Trophoblast cell (in vitro differentiated cells and primary cell): Measurements from ENCODE around the gene USH2A.

Experiments
- DNase-seq, 2 donors: peaks; one replicate each; pipeline ENCODE4 v3.0.0-alpha.2; 2016
- H2AFZ ChIP-seq: 2 replicates; pipeline ENCODE4 v1.6.1; 2013; ENCODE audit warnings: low read length, moderate library complexity, mild to moderate bottlenecking; ENCODE audit not compliant: insufficient read depth, poor library complexity
- H2AK5ac ChIP-seq: 2 replicates; pipeline ENCODE4 v1.6.1; 2013; ENCODE audit warnings: mild to moderate bottlenecking, low read length
- H2BK120ac ChIP-seq: 2 replicates; pipeline ENCODE4 v1.6.1; 2013; ENCODE audit warnings: low read length, mild to moderate bottlenecking, moderate library complexity; ENCODE audit not compliant: insufficient read depth, poor library complexity
- H2BK12ac ChIP-seq: 2 replicates; pipeline ENCODE4 v1.6.1; 2013; ENCODE audit warnings: mild to moderate bottlenecking, low read length, moderate library complexity
- H2BK5ac ChIP-seq: 2 replicates; pipeline ENCODE4 v1.6.1; 2013; ENCODE audit warnings: low read length, low read depth, moderate library complexity, mild to moderate bottlenecking; ENCODE audit not compliant: poor library complexity
- H3K14ac ChIP-seq: 2 replicates; pipeline ENCODE4 v1.6.1; 2013; ENCODE audit warnings: mild to moderate bottlenecking, low read length
- H3K18ac ChIP-seq: 2 replicates; pipeline ENCODE4 v1.6.1; 2013; ENCODE audit warnings: mild to moderate bottlenecking, low read length
- H3K23ac ChIP-seq: 2 replicates; pipeline ENCODE4 v1.6.1; 2013; ENCODE audit warnings: low read length
- H3K27ac ChIP-seq: 2 replicates; pipeline ENCODE4 v1.5.1; 2013; ENCODE audit warnings: low read depth, mild to moderate bottlenecking, inconsistent platforms, low read length, moderate library complexity
- H3K27me3 ChIP-seq: 2 replicates; pipeline ENCODE4 v1.6.1; 2013; ENCODE audit warnings: inconsistent platforms, mild to moderate bottlenecking, low read length, moderate library complexity; ENCODE audit not compliant: insufficient read depth
- H3K36me3 ChIP-seq, 2 experiments: 1 replicate in 1 of 2; 2 replicates in 1 of 2; pipeline ENCODE4 v1.6.1; 2013; ENCODE audit warnings: low read length in 2 of 2, mild to moderate bottlenecking in 2 of 2, moderate library complexity in 1 of 2; ENCODE audit not compliant: insufficient read depth in 2 of 2, control insufficient read depth in 1 of 2
- H3K4ac ChIP-seq: 2 replicates; pipeline ENCODE4 v1.6.1; 2013; ENCODE audit warnings: low read depth, mild to moderate bottlenecking, low read length, moderate library complexity
- H3K4me1 ChIP-seq, 2 experiments: 1 replicate in 1 of 2; 2 replicates in 1 of 2; pipeline ENCODE4 v1.6.1; 2013; ENCODE audit warnings: low read length in 2 of 2, mild to moderate bottlenecking in 2 of 2, moderate library complexity in 1 of 2; ENCODE audit not compliant: insufficient read depth in 2 of 2, control insufficient read depth in 1 of 2
- H3K4me2 ChIP-seq: 2 replicates; pipeline ENCODE4 v1.6.1; 2013; ENCODE audit warnings: inconsistent platforms, mild to moderate bottlenecking, low read length, moderate library complexity
- H3K4me3 ChIP-seq: 2 replicates; pipeline ENCODE4 v1.5.1; 2013; ENCODE audit warnings: mild to moderate bottlenecking, low read depth, low read length, inconsistent platforms
- H3K79me1 ChIP-seq: one replicate; pipeline ENCODE4 v1.6.1; 2013; ENCODE audit warnings: low read length
- H3K79me2 ChIP-seq: 2 replicates; pipeline ENCODE4 v1.6.1; 2013; ENCODE audit warnings: low read length, mild to moderate bottlenecking; ENCODE audit not compliant: control insufficient read depth, insufficient read depth, poor library complexity
- H3K9ac ChIP-seq: 2 replicates; pipeline ENCODE4 v1.6.1; 2013; ENCODE audit warnings: mild to moderate bottlenecking, low read length
- H3K9me3 ChIP-seq: 2 replicates; pipeline ENCODE4 v1.6.1; 2013; ENCODE audit warnings: low read depth, mild to moderate bottlenecking, control low read depth, inconsistent platforms, low read length; ENCODE audit not compliant: insufficient read depth
- H4K12ac ChIP-seq: 2 replicates; pipeline ENCODE4 v1.6.1; 2013; ENCODE audit warnings: low read depth, mild to moderate bottlenecking, low read length, moderate library complexity
- H4K8ac ChIP-seq: 2 replicates; pipeline ENCODE4 v1.6.1; 2013; ENCODE audit warnings: low read depth, mild to moderate bottlenecking, low read length, moderate library complexity
- H4K91ac ChIP-seq: one replicate; pipeline ENCODE4 v1.6.1; 2013; ENCODE audit warnings: low read depth, mild to moderate bottlenecking, low read length, moderate library complexity
- WGBS: extraction: QIAGEN DNeasy Blood & Tissue Kit; methylation state at CpG from one replicate; pipeline ENCODE4 v1.1.7; 2013; ENCODE audit warnings: missing lambda C conversion rate; ENCODE audit not compliant: insufficient read length, insufficient coverage; ENCODE audit errors: extremely low coverage; 5-methylcytosine and 5-hydroxymethylcytosine counted together

The USH2A gene

DNA sequence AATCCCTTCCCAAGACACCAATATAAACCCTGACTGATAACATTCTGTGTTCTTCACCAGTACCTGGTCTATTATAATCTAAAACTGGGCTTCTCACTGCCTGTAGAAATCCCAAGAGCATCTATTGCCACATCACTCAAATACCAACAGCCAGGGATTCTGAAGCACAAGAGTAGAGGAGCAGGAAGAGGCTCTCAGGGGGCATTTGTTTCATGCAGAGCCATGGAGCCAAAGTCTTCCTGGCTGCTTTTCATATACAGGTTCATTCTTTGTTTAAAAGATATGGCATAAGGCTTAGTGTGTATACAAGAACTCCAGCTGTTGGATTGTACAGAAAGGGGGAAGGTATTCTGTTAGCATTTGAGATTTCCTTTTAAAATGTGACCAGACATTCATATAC is 38.2 kb upstream of the USH2A start:
- Histone ChIP-seq H2AFZ (no peak overlapping the region), H2BK5ac (no peak overlapping the region), H2BK12ac (no peak overlapping the region), H4K91ac (no peak overlapping the region), H3K4ac (no peak overlapping the region), H3K9me3 (peaks cover 2% of the 10 kb centered on the region), H4K12ac (no peak overlapping the region), H3K27me3 (no peaks in the 10 kb centered on the region), H3K4me3 (no peak overlapping the region), H3K4me1 (no peaks in the 10 kb centered on the region), H3K79me2 (no peaks in the 10 kb centered on the region), H2AK5ac (no peak overlapping the region), H3K36me3 (no peaks in the 10 kb centered on the region), H3K23ac (no peak overlapping the region), H3K4me2 (no peak overlapping the region), H3K14ac (no peak overlapping the region), H3K27ac (no peak overlapping the region), H4K8ac (no peak overlapping the region), H3K79me1 (peaks cover 2% of the 10 kb centered on the region), H2BK120ac (no peak overlapping the region), H3K18ac (no peak overlapping the region), H3K9ac (no peak overlapping the region)
- DNase-seq: peak in 1 of 2 donors; percentile 26

DNA sequence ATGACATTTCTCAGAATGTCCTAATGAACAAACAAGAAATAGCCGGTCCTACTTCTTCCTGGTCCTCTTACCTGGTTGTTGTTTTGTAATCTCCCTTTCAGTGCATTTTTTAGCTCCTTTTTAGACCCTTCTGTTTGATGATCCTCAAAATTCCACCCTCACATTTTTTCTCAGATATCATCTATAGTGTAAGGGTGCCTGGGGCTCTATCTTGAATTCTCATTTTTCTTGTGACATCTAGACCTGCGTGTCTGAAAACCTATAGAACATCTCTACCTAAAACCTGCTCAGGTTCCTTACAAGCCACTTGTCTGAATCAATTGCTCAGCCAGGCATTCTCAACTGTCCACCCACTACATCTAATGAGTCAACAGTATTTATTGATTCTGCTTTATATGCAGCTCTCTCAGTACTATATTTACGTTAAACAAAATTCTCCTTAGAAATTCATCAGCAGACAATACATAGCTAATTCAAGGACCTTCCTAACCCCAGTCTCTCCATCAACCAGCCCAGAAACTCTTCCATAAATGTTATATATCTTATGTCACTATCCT is 36.5 kb upstream of the USH2A start:
- Histone ChIP-seq H3K4me3 (no peak overlapping the region), H3K9ac (no peak overlapping the region), H3K79me1 (peaks cover 2% of the 10 kb centered on the region), H2BK5ac (no peak overlapping the region), H3K9me3 (peaks cover 2% of the 10 kb centered on the region), H3K27me3 (no peaks in the 10 kb centered on the region), H2AFZ (no peak overlapping the region), H2BK120ac (no peak overlapping the region), H3K4me2 (no peak overlapping the region), H3K23ac (no peak overlapping the region), H4K8ac (no peak overlapping the region), H3K27ac (no peak overlapping the region), H4K12ac (no peak overlapping the region), H3K36me3 (no peaks in the 10 kb centered on the region), H2BK12ac (no peak overlapping the region), H4K91ac (no peak overlapping the region), H3K79me2 (no peaks in the 10 kb centered on the region), H3K4me1 (no peaks in the 10 kb centered on the region), H2AK5ac (no peak overlapping the region), H3K18ac (no peak overlapping the region), H3K14ac (no peak overlapping the region), H3K4ac (no peak overlapping the region)
- DNase-seq: peak; percentile 72 to 98
- WGBS: no CpG with 5 or more reads among the region's 3 CpGs

DNA sequence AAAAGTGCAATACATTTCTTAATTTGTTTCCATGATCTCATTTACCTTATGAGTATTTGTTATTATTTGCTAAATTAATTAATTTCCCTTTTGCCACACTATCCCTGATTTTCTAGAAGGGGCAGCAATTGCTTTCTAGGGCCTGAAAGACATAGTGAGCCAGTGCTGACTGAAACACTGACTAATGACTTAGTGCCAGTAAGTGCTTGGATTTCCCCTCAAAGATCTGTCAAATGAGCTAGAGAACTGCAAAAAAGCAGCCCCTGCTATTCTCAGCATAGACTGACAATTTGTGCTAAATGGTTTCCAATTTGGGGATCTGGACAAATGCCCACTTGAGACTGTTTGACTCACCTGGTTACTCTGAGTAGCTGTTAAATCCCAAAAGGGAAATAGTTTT is 35.6 kb upstream of the USH2A start:
- Histone ChIP-seq H3K79me2 (no peaks in the 10 kb centered on the region), H3K4me2 (no peak overlapping the region)
- DNase-seq: peak; percentile 5 to 11

GRCh38 chr1:216457356-216457755 is 34.1 kb upstream of the USH2A start:
- Histone ChIP-seq H3K9me3 (no peaks in the 10 kb centered on the region), H2BK12ac (no peak overlapping the region), H3K79me1 (peaks cover 2% of the 10 kb centered on the region), H3K27me3 (no peaks in the 10 kb centered on the region), H3K9ac (no peak overlapping the region), H4K12ac (no peak overlapping the region), H3K23ac (no peak overlapping the region), H2BK120ac (no peak overlapping the region), H4K91ac (no peak overlapping the region), H3K4me2 (no peak overlapping the region), H3K36me3 (no peaks in the 10 kb centered on the region), H3K14ac (no peak overlapping the region), H3K4me3 (no peak overlapping the region), H3K18ac (no peak overlapping the region), H2BK5ac (no peak overlapping the region), H2AFZ (no peak overlapping the region), H3K4ac (no peak overlapping the region), H2AK5ac (no peak overlapping the region), H3K27ac (no peak overlapping the region), H3K79me2 (no peaks in the 10 kb centered on the region), H4K8ac (no peak overlapping the region), H3K4me1 (no peaks in the 10 kb centered on the region)
- DNase-seq: no peak

More for the DNA sequence above, 35.6 kb upstream of the USH2A start:
- no peak overlapping the region for H2BK120ac ChIP-seq
- H3K27me3 ChIP-seq: no peaks in the 10 kb centered on the region
- H2BK5ac ChIP-seq: no peak overlapping the region
- H3K18ac ChIP-seq: no peak overlapping the region
- H3K27ac ChIP-seq: no peak overlapping the region
- no peak overlapping the region for H3K4ac ChIP-seq
- no peaks in the 10 kb centered on the region for H3K4me1 ChIP-seq
- no peak overlapping the region for H3K14ac ChIP-seq
- H2AK5ac ChIP-seq: no peak overlapping the region
- no peak overlapping the region for H4K91ac ChIP-seq
- H4K12ac ChIP-seq: no peak overlapping the region
- no peaks in the 10 kb centered on the region for H3K36me3 ChIP-seq
- H2BK12ac ChIP-seq: no peak overlapping the region
- no peak overlapping the region for H3K4me3 ChIP-seq
- H3K9me3 ChIP-seq: peaks cover 2% of the 10 kb centered on the region
- H3K23ac ChIP-seq: no peak overlapping the region
- H3K9ac ChIP-seq: no peak overlapping the region
- H4K8ac ChIP-seq: no peak overlapping the region
- H3K79me1 ChIP-seq: peaks cover 2% of the 10 kb centered on the region
- H2AFZ ChIP-seq: no peak overlapping the region
